Gastroesophageal sphincter (tissue), 3 donors: ENCODE results near the gene DACH1.

Experiments
- CTCF ChIP-seq, 4 experiments: fragments of 200-600 bp in 2 of 4; fragments of 450-650 bp in 2 of 4; sonication (generic) in 1 of 4; IDR thresholded peaks; one replicate each; pipeline ENCODE4 v1.5.1; 2017 to 2019; ENCODE audit warnings: antibody characterized with exemption in 4 of 4, mild to moderate bottlenecking in 2 of 4, moderate library complexity in 2 of 4
- EP300 ChIP-seq: sonication (generic); formaldehyde crosslinking; IDR thresholded peaks from one replicate; pipeline ENCODE4 v1.6.1; 2017; ENCODE audit warnings: antibody characterized with exemption, mild to moderate bottlenecking
- POLR2AphosphoS5 ChIP-seq: sonication (generic); formaldehyde crosslinking; IDR thresholded peaks from one replicate; pipeline ENCODE4 v1.6.1; 2017; ENCODE audit warnings: antibody characterized with exemption

GRCh38 chr13:71829547-71829946 lies 37.5 kb downstream of the DACH1 start:
- TF ChIP-seq CTCF (IDR thresholded peaks at IDR 0.05) (no peak), EP300 (no peak), POLR2AphosphoS5 (no peak)
